Testis (tissue), 3 donors: ENCODE data around the gene LHCGR. TPM values are rescaled to one million over a fixed set of nuclear protein-coding genes. Genes with fewer than 3 reads are reported as not detected.

Source experiments
- DNase-seq: peaks from one replicate; pipeline ENCODE4 v3.0.0-alpha.2; 2019
- H3K27ac ChIP-seq, 2 donors: fragments of 200-600 bp; sonication (generic); one replicate each; pipeline ENCODE4 v1.5.1; 2019
- H3K27me3 ChIP-seq: fragments of 200-600 bp; sonication (generic); one replicate; pipeline ENCODE4 v1.5.1; 2019
- H3K36me3 ChIP-seq: fragments of 200-600 bp; sonication (generic); one replicate; pipeline ENCODE4 v1.5.1; 2017; ENCODE audit warnings: low read depth; ENCODE audit errors: missing control alignments
- H3K4me1 ChIP-seq: fragments of 200-600 bp; sonication (generic); one replicate; pipeline ENCODE4 v1.5.1; 2019
- H3K4me3 ChIP-seq, 2 donors: fragments of 200-600 bp; sonication (generic); one replicate each; pipeline ENCODE4 v1.5.1; 2017 to 2019
- H3K9me3 ChIP-seq: fragments of 200-600 bp; sonication (generic); one replicate; pipeline ENCODE4 v1.5.1; 2017
- CTCF ChIP-seq, 3 experiments: fragments of 450-650 bp in 2 of 3; fragments of 200-600 bp in 1 of 3; sonication (generic) in 1 of 3; IDR thresholded peaks; one replicate each; pipeline ENCODE4 v1.5.1; 2016 to 2019; ENCODE audit warnings: antibody characterized with exemption in 3 of 3, mild to moderate bottlenecking in 2 of 3, moderate library complexity in 1 of 3
- POLR2A ChIP-seq: fragments of 450-650 bp; IDR thresholded peaks from one replicate; pipeline ENCODE4 v1.6.1; 2017; ENCODE audit warnings: antibody characterized with exemption, mild to moderate bottlenecking, moderate library complexity
- WGBS, 2 donors: methylation state at CpG; one replicate each; pipeline ENCODE4 v1.1.5; 2018; 5-methylcytosine and 5-hydroxymethylcytosine counted together
- intact Hi-C: fragments of 100-400 bp; cut with DNase I; formaldehyde crosslinking; loops from one replicate; pipeline ENCODE4 v1.15.1; 2023; ENCODE audit warnings: low total_unique reads
- polyA plus RNA-seq: library from polyadenylated mRNA; stranded (reverse); fragments of 350-450 nt; fragmentation: Illumina TruSeq; extraction: RNeasy Lipid Tissue Mini Kit (QIAGEN cat#74804); gene quantifications from one replicate; pipeline ENCODE4 v1.2.3, GENCODE V29; 2014; ENCODE audit warnings: low read depth, low replicate concordance; ENCODE audit not compliant: insufficient read depth
- total RNA-seq, 2 donors: library from RNA; depleted of rRNA; stranded (reverse); fragments of >200 nt; gene quantifications; one replicate each; pipeline ENCODE4 v1.2.3, GENCODE V29; 2016

LHCGR gene
- total and polyA plus RNA-seq, 3 donors from 2014 or later, result 1.5 to 7.5 (median 2.1) TPM

GRCh38 chr2:48774251-48774650 lies 18.7 kb upstream of the LHCGR start:
- H3K27ac ChIP-seq, result no peak overlapping the region
- H3K36me3 ChIP-seq, result no peaks in the 10 kb centered on the region
- no peak for DNase-seq
- H3K9me3 ChIP-seq, result no peaks in the 10 kb centered on the region
- H3K4me1 ChIP-seq, result no peaks in the 10 kb centered on the region
- WGBS, 2 donors, result 81 to 87% methylated on average over 1 of the region's 1 CpG
- intact Hi-C loops, result no loop called here
- H3K27me3 ChIP-seq, result no peaks in the 10 kb centered on the region
- H3K4me3 ChIP-seq, result no peak overlapping the region
- TF ChIP-seq CTCF (IDR thresholded peaks at IDR 0.05) (no peak), POLR2A (no peak)

GRCh38 chr2:48771241-48772014 lies 15.9 kb upstream of the LHCGR start:
- intact Hi-C loops, result no loop called here
- no peaks in the 10 kb centered on the region for H3K9me3 ChIP-seq
- H3K27ac ChIP-seq, result no peak overlapping the region
- no peaks in the 10 kb centered on the region for H3K27me3 ChIP-seq
- no peak overlapping the region for H3K4me3 ChIP-seq
- H3K4me1 ChIP-seq, result no peaks in the 10 kb centered on the region
- no peaks in the 10 kb centered on the region for H3K36me3 ChIP-seq
- TF ChIP-seq CTCF (IDR thresholded peaks at IDR 0.05), result no peak
- TF ChIP-seq POLR2A, result no peak
- 89 to 96% methylated on average over 4 of the region's 4 CpGs for WGBS, 2 donors
- DNase-seq, result no peak

- TF ChIP-seq CTCF (IDR thresholded peaks at IDR 0.05) (no peak), POLR2A (no peak)
- intact Hi-C loops, result no loop called here
Observed at GRCh38 chr2:48770181-48770580, 14.7 kb upstream of the LHCGR start.

GRCh38 chr2:48768669-48769068 lies 13.1 kb upstream of the LHCGR start:
- no peak overlapping the region for H3K4me3 ChIP-seq
- WGBS, 2 donors, result 75 to 76% methylated on average over 3 of the region's 3 CpGs
- H3K27ac ChIP-seq, result no peak overlapping the region
- H3K4me1 ChIP-seq, result no peaks in the 10 kb centered on the region
- DNase-seq, result no peak
- H3K27me3 ChIP-seq, result no peaks in the 10 kb centered on the region
- H3K36me3 ChIP-seq, result no peaks in the 10 kb centered on the region
- no peak for TF ChIP-seq POLR2A
- no peak for TF ChIP-seq CTCF (IDR thresholded peaks at IDR 0.05)
- H3K9me3 ChIP-seq, result no peaks in the 10 kb centered on the region
- intact Hi-C loops, result no loop called here

More at GRCh38 chr2:48770181-48770580, 14.7 kb upstream of the LHCGR start:
- Histone ChIP-seq H3K4me3 (no peak overlapping the region), H3K4me1 (no peaks in the 10 kb centered on the region), H3K36me3 (no peaks in the 10 kb centered on the region), H3K9me3 (no peaks in the 10 kb centered on the region), H3K27me3 (no peaks in the 10 kb centered on the region), H3K27ac (no peak overlapping the region)
- 68 to 100% methylated on average over 1 of the region's 1 CpG for WGBS, 2 donors
- no peak for DNase-seq

- H3K36me3 ChIP-seq, result no peaks in the 10 kb centered on the region
- no peaks in the 10 kb centered on the region for H3K4me1 ChIP-seq
- WGBS, 2 donors, result 76 to 92% methylated on average over 5 to 8 of the region's 8 CpGs
- H3K9me3 ChIP-seq, result no peaks in the 10 kb centered on the region
- H3K27me3 ChIP-seq, result no peaks in the 10 kb centered on the region
- no peak overlapping the region for H3K4me3 ChIP-seq
- TF ChIP-seq CTCF (IDR thresholded peaks at IDR 0.05) (no peak), POLR2A (no peak)
- no peak for DNase-seq
- no peak overlapping the region for H3K27ac ChIP-seq
- intact Hi-C loops, result no loop called here
Observed at GRCh38 chr2:48767330-48767729, 11.8 kb upstream of the LHCGR start.
